Stimulated activated CD8-positive, alpha-beta memory T cell treated with anti-CD3 and anti-CD28 coated beads, Interleukin-4, amount 100 ng/mL, for 1 hour (primary cell): ENCODE measurements around the gene FAM168A.
A peak's percentile ranks its signal among the peaks of the same experiment; 100 is the strongest.

Source experiments
- DNase-seq, 2 donors: peaks; one replicate each; pipeline ENCODE4 v3.0.0-alpha.2; 2020; ENCODE audit warnings: low read depth in 2 of 2, low spot score in 1 of 2

The FAM168A gene

GRCh38 chr11:73355109-73355508, 242.8 kb downstream of the FAM168A start:
- no peak for DNase-seq

- no peak for DNase-seq
Measured at GRCh38 chr11:73353422-73353821, 244.5 kb downstream of the FAM168A start.

GRCh38 chr11:73350908-73351636, 246.8 kb downstream of the FAM168A start:
- peak in 1 of 2 donors; percentile 40 for DNase-seq
